A549 (cell line): ENCODE measurements around the gene CLSTN2. TPM values are rescaled to one million over a fixed set of nuclear protein-coding genes. Genes with fewer than 3 reads are reported as not detected.

Experiments used
- ATAC-seq, 2 experiments: fragments of 200-7000 bp in 1 of 2; fragments of >200 bp in 1 of 2; cut with Nextera tagmentation in 1 of 2; cut with Tn5 transposase in 1 of 2; 3 replicates each; pipeline versions ENCODE4 v1.8.0 to v1.9.1; 2018 to 2020; ENCODE audit warnings: mild to moderate bottlenecking in 1 of 2, moderate library complexity in 1 of 2
- CTCF ChIA-PET: fragments of 300-600 bp; sonication (Branson Sonifier 250); formaldehyde crosslinking; extraction: SDS; loops from one replicate; lab custom pipeline; 2021; ENCODE audit warnings: antibody characterized with exemption, inconsistent platforms; lab: Yijun Ruan, JAX
- POLR2A ChIA-PET: fragments of 350-600 bp; formaldehyde crosslinking; extraction: SDS; loops from one replicate; lab custom pipeline; 2021; ENCODE audit warnings: antibody characterized with exemption, inconsistent platforms; lab: Yijun Ruan, JAX
- DNase-seq, 2 experiments: peaks; one replicate each; pipeline versions ENCODE4 v3.0.0 to v3.0.0-alpha.2; 2011 to 2016; ENCODE audit warnings: low read depth in 1 of 2, low spot score in 1 of 2
- FAIRE-seq: peaks from 2 replicates; lab custom pipeline; 2011; peaks lifted over from hg19 to GRCh38; lab: Jason Lieb, UNC
- H3K27ac ChIP-seq, 2 experiments: fragments of >200 bp; sonication (Bioruptor Twin); formaldehyde crosslinking; 3 replicates each; pipeline ENCODE4 v1.5.1; 2016 to 2017
- H3K4me1 ChIP-seq: fragments of >200 bp; sonication (Bioruptor Twin); formaldehyde crosslinking; 3 replicates; pipeline ENCODE4 v1.6.1; 2016
- H3K4me2 ChIP-seq: fragments of >200 bp; sonication (Bioruptor Twin); formaldehyde crosslinking; 3 replicates; pipeline ENCODE4 v1.6.1; 2016
- H3K4me3 ChIP-seq: fragments of >200 bp; sonication (Bioruptor Twin); formaldehyde crosslinking; 3 replicates; pipeline ENCODE4 v1.5.1; 2016
- H3K9me3 ChIP-seq: fragments of >200 bp; sonication (Bioruptor Twin); formaldehyde crosslinking; 3 replicates; pipeline ENCODE4 v1.6.1; 2016
- CBX2 ChIP-seq: fragments of 200-600 bp; sonication (generic); IDR thresholded peaks from 2 replicates; pipeline ENCODE4 v1.6.1; 2016; ENCODE audit warnings: low read depth, mild to moderate bottlenecking, borderline replicate concordance
- EP300 ChIP-seq, 2 experiments: fragments of >200 bp; sonication (Bioruptor Twin); formaldehyde crosslinking; IDR thresholded peaks; 2 replicates in 1 of 2; 3 replicates in 1 of 2; pipeline ENCODE4 v1.6.1; 2016 to 2017
- ESRRA ChIP-seq: fragments of 150-350 bp; IDR thresholded peaks from 2 replicates; pipeline ENCODE4 v1.6.1; 2014; ENCODE audit warnings: mild to moderate bottlenecking, low read length, borderline replicate concordance
- FOSB ChIP-seq: fragments of 250-450 bp; sonication (Bioruptor Pico); IDR thresholded peaks from 2 replicates; pipeline ENCODE4 v1.5.0; 2020; ENCODE audit warnings: mild to moderate bottlenecking, moderate library complexity
- FOXS1 ChIP-seq: fragments of 250-450 bp; sonication (Bioruptor Pico); IDR thresholded peaks from 2 replicates; pipeline ENCODE4 v1.5.0; 2020; ENCODE audit warnings: mild to moderate bottlenecking, moderate library complexity
- HEYL ChIP-seq: fragments of 250-450 bp; sonication (Bioruptor Pico); IDR thresholded peaks from 2 replicates; pipeline ENCODE4 v1.8.0; 2021; ENCODE audit warnings: mild to moderate bottlenecking, moderate library complexity
- HMGXB4 ChIP-seq: fragments of 250-450 bp; sonication (Bioruptor Pico); IDR thresholded peaks from 2 replicates; pipeline ENCODE4 v1.5.0; 2021; ENCODE audit warnings: mild to moderate bottlenecking, moderate library complexity, borderline replicate concordance
- JUN ChIP-seq, 2 experiments: fragments of >200 bp; sonication (Bioruptor Twin); formaldehyde crosslinking; IDR thresholded peaks; 2 replicates in 1 of 2; 3 replicates in 1 of 2; pipeline ENCODE4 v1.6.1; 2016 to 2017
- KDM1A ChIP-seq: fragments of 200-600 bp; sonication (generic); IDR thresholded peaks from 2 replicates; pipeline ENCODE4 v1.6.1; 2016; ENCODE audit warnings: low read depth, mild to moderate bottlenecking
- KDM5A ChIP-seq: fragments of 200-600 bp; sonication (generic); IDR thresholded peaks from 2 replicates; pipeline ENCODE4 v1.6.1; 2016; ENCODE audit warnings: antibody characterized with exemption, mild to moderate bottlenecking
- NFE2L2 ChIP-seq: fragments of 150-350 bp; conservative IDR thresholded peaks from 2 replicates; pipeline ENCODE4 v1.6.1; 2014; ENCODE audit warnings: low read length
- RAD21 ChIP-seq, 2 experiments: fragments of >200 bp in 1 of 2; sonication (Bioruptor Twin) in 1 of 2; formaldehyde crosslinking in 1 of 2; IDR thresholded peaks in 1 of 2; conservative IDR thresholded peaks in 1 of 2; 2 replicates in 1 of 2; 3 replicates in 1 of 2; pipeline ENCODE4 v1.6.1; 2012 to 2018; ENCODE audit warnings: inconsistent platforms in 1 of 2
- REST ChIP-seq: fragments of 200-600 bp; sonication (generic); IDR thresholded peaks from 2 replicates; pipeline ENCODE4 v1.6.1; 2016; ENCODE audit warnings: antibody characterized with exemption, mild to moderate bottlenecking, moderate library complexity
- RFX5 ChIP-seq: fragments of 450-650 bp; IDR thresholded peaks from 2 replicates; pipeline ENCODE4 v1.7.1; 2014; ENCODE audit warnings: antibody characterized with exemption, mild to moderate bottlenecking, moderate library complexity
- SMC3 ChIP-seq: fragments of >200 bp; sonication (Bioruptor Twin); formaldehyde crosslinking; IDR thresholded peaks from 3 replicates; pipeline ENCODE4 v1.6.1; 2018; ENCODE audit warnings: inconsistent platforms
- TFCP2L1 ChIP-seq: fragments of 250-450 bp; sonication (Bioruptor Pico); IDR thresholded peaks from 2 replicates; pipeline ENCODE4 v1.5.0; 2021; ENCODE audit warnings: mild to moderate bottlenecking
- ZFP36 ChIP-seq: fragments of 450-650 bp; IDR thresholded peaks from 2 replicates; pipeline ENCODE4 v1.6.1; 2014; ENCODE audit warnings: borderline replicate concordance; ENCODE audit not compliant: partially characterized antibody
- ZNF302 ChIP-seq: fragments of 250-450 bp; sonication (Bioruptor Pico); IDR thresholded peaks from 2 replicates; pipeline ENCODE4 v1.9.0; 2021; ENCODE audit warnings: inconsistent platforms, mild to moderate bottlenecking, moderate library complexity
- WGBS: methylation state at CpG from one replicate; pipeline ENCODE4 v1.1.6; 2017; ENCODE audit errors: missing lambda C conversion rate; 5-methylcytosine and 5-hydroxymethylcytosine counted together
- polyA plus RNA-seq, 4 experiments: library from polyadenylated mRNA; depleted of rRNA in 3 of 4; stranded (reverse); fragments of >200 nt; fragmentation: RNase III in 1 of 4; extraction: RNeasy Plus Mini Kit Qiagen cat#74134 plus additional on column Dnase treatment in 1 of 4; gene quantifications; 2 replicates in 3 of 4; 3 replicates in 1 of 4; pipeline ENCODE4 v1.2.3, GENCODE V29; 2011 to 2017
- TF ChIP-seq, protein P1 (sequence below): fragments of >200 bp; sonication (Bioruptor Twin); formaldehyde crosslinking; IDR thresholded peaks from 3 replicates; pipeline ENCODE4 v1.5.1; 2016
- TF ChIP-seq, protein P2 (sequence below): fragments of 450-650 bp; IDR thresholded peaks from 2 replicates; pipeline ENCODE4 v1.6.1; 2014; ENCODE audit warnings: antibody characterized with exemption

Gene CLSTN2
- polyA plus RNA-seq, 2 of the 4 experiments (the other 2 are of a cell fraction): 0.03 to 0.04 TPM

DNA sequence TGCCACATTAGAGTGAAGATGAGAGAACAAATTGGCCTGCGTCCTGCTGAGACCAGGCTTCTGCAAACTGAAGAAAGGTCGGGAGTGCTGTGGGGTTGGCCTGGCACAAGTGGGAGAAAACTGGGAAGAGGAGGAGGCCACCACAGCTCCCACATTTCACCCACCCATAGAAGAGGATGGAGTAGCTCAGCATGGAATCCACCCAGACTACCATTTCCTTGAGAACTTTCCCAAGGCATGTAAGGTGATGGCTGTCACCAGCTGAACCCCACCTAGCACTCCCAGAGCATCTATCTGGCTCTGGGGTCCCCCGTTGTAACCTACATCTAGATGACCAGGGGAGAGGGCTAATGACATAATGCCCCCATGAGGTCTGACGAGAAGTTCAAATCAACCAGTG lies 622.5 kb downstream of the CLSTN2 start:
- H3K4me1 ChIP-seq: no peaks in the 10 kb centered on the region
- no peak overlapping the region for H3K4me2 ChIP-seq
- H3K4me3 ChIP-seq: no peak overlapping the region
- CTCF ChIA-PET: no interaction called here
- TF ChIP-seq KDM1A: no peak
- TF ChIP-seq FOSB (CRISPR knock-in tag): no peak
- no peak for TF ChIP-seq ESRRA
- TF ChIP-seq, all 56 proteins: peak for 0
- no peak for DNase-seq
- H3K9me3 ChIP-seq: no peaks in the 10 kb centered on the region
- POLR2A ChIA-PET: no interaction called here
- FAIRE-seq: no peak
- ATAC-seq: no peak
- 3% methylated on average over 4 of the region's 4 CpGs for WGBS
- no peak overlapping the region for H3K27ac ChIP-seq

DNA sequence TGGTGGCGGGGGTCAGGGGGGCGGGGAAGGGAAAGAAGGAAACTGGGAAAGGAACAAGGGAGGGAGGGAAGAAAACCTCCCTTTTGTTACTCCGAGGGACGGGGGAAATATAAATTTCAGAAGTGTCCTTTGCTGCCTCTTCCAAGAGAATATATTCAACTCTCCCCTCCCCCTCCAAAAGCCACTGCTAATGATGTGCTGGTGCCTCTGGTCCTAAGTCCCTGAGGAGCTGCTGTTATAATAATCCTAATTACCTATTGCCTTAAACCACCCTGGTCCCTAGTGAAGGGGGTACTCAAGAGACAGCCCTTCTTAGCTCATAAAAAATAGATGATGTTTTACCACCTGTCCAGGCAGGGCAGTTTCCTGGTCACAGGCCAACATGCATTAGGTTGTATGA lies 624.6 kb downstream of the CLSTN2 start:
- H3K4me1 ChIP-seq: no peaks in the 10 kb centered on the region
- H3K4me2 ChIP-seq: no peak overlapping the region
- no peaks in the 10 kb centered on the region for H3K9me3 ChIP-seq
- ATAC-seq (no peak), FAIRE-seq (no peak), DNase-seq (no peak)
- 0% methylated on average over 2 of the region's 4 CpGs for WGBS
- ChIA-PET POLR2A (no interaction called here), CTCF (no interaction called here)
- H3K4me3 ChIP-seq: no peak overlapping the region
- TF ChIP-seq FOXS1 (CRISPR knock-in tag) (no peak), ZFP36 (no peak), RAD21 (conservative IDR thresholded peaks at IDR 0.05 in 1 of 2, IDR thresholded peaks at IDR 0.05 in 1 of 2) (no peak)
- TF ChIP-seq, protein P1, sequence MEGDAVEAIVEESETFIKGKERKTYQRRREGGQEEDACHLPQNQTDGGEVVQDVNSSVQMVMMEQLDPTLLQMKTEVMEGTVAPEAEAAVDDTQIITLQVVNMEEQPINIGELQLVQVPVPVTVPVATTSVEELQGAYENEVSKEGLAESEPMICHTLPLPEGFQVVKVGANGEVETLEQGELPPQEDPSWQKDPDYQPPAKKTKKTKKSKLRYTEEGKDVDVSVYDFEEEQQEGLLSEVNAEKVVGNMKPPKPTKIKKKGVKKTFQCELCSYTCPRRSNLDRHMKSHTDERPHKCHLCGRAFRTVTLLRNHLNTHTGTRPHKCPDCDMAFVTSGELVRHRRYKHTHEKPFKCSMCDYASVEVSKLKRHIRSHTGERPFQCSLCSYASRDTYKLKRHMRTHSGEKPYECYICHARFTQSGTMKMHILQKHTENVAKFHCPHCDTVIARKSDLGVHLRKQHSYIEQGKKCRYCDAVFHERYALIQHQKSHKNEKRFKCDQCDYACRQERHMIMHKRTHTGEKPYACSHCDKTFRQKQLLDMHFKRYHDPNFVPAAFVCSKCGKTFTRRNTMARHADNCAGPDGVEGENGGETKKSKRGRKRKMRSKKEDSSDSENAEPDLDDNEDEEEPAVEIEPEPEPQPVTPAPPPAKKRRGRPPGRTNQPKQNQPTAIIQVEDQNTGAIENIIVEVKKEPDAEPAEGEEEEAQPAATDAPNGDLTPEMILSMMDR: no peak
- no peak overlapping the region for H3K27ac ChIP-seq

DNA sequence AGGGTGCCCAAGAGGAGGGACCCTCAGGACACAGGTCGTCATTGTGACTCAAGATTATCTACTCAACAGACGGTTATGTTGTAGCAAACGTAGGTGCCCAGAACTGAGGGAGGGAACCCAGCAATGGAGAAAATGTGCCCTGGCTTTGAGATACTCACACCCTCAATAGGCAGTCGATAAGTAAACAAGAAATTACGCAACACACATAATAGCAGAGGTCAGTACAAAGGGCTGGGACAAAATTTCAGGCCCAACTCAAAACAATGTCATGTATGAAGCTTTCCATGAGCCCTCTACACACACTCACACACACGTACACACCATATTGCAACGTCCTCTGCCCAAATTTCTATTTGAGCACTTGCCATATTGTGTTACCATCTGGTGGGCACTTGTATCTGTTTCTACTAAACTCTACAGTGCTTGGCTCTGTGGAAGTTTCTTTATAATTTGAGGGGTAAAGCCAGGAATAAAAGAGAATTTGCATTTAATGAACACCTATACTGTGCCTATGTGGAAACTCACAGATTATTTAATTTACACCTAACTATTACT lies 628.3 kb downstream of the CLSTN2 start:
- Histone ChIP-seq H3K4me2 (no peak overlapping the region), H3K27ac (no peak overlapping the region), H3K9me3 (no peaks in the 10 kb centered on the region), H3K4me1 (no peaks in the 10 kb centered on the region), H3K4me3 (no peak overlapping the region)
- ChIA-PET POLR2A (no interaction called here), CTCF (no interaction called here)
- TF ChIP-seq ZFP36 (no peak), TFCP2L1 (CRISPR knock-in tag) (no peak), JUN (IDR thresholded peaks at IDR 0.05) (no peak), HMGXB4 (CRISPR knock-in tag) (no peak), SMC3 (no peak), EP300 (IDR thresholded peaks at IDR 0.05) (no peak), ZNF302 (CRISPR knock-in tag) (no peak), REST (no peak), HEYL (CRISPR knock-in tag) (no peak), KDM5A (no peak), NFE2L2 (no peak), RAD21 (conservative IDR thresholded peaks at IDR 0.05 in 1 of 2, IDR thresholded peaks at IDR 0.05 in 1 of 2) (no peak), RFX5 (no peak), CBX2 (no peak)
- TF ChIP-seq, protein P1: no peak
- TF ChIP-seq, protein P2, sequence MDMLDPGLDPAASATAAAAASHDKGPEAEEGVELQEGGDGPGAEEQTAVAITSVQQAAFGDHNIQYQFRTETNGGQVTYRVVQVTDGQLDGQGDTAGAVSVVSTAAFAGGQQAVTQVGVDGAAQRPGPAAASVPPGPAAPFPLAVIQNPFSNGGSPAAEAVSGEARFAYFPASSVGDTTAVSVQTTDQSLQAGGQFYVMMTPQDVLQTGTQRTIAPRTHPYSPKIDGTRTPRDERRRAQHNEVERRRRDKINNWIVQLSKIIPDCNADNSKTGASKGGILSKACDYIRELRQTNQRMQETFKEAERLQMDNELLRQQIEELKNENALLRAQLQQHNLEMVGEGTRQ: no peak
- WGBS: 8% methylated on average over 6 of the region's 7 CpGs
- ATAC-seq (no peak), DNase-seq (no peak), FAIRE-seq (no peak)
